Measurements from ENCODE around the gene POU2AF3.

POU2AF3 gene

GRCh38 chr11:111336582-111337256 lies 38.4 kb downstream of the POU2AF3 start:
- DNase-seq (ENCODE audit: low read depth, low spot score) = peak; percentile 51
- Histone ChIP-seq H3K27me3 (ENCODE audit: insufficient read depth, insufficient read length) (no peaks in the 10 kb centered on the region), H3K4me3 (ENCODE audit: insufficient read length, low read depth) (no peak overlapping the region), H3K9me3 (ENCODE audit: insufficient read depth, low read length) (no peaks in the 10 kb centered on the region; the same call in 1 of the 2 replicates), H3K9ac (ENCODE audit: insufficient read length, low read depth) (no peak overlapping the region), H3K36me3 (ENCODE audit: insufficient read depth, insufficient read length, low read length) (no peaks in the 10 kb centered on the region), H3K4me1 (ENCODE audit: insufficient read depth, insufficient read length) (peaks cover 6% of the 10 kb centered on the region)
- no peak for TF ChIP-seq SUZ12 (IDR thresholded peaks at IDR 0.05; ENCODE audit: extremely low read depth, insufficient read depth, insufficient read length)
- no peak for TF ChIP-seq YY1 (IDR thresholded peaks at IDR 0.05; ENCODE audit: insufficient read depth, insufficient read length)
- no peak for TF ChIP-seq ZNF274 (IDR thresholded peaks at IDR 0.05; ENCODE audit: low read depth, low read length)

GRCh38 chr11:111339758-111340388 lies 41.5 kb downstream of the POU2AF3 start:
- DNase-seq (ENCODE audit: low read depth, low spot score) = no peak
- TF ChIP-seq ZNF274 (IDR thresholded peaks at IDR 0.05; ENCODE audit: low read depth, low read length) = no peak
- Histone ChIP-seq H3K9ac (ENCODE audit: insufficient read length, low read depth) (no peak overlapping the region), H3K4me1 (ENCODE audit: insufficient read depth, insufficient read length) (peaks cover 5% of the 10 kb centered on the region), H3K36me3 (ENCODE audit: insufficient read depth, insufficient read length, low read length) (no peaks in the 10 kb centered on the region), H3K9me3 (ENCODE audit: insufficient read depth, low read length) (no peaks in the 10 kb centered on the region; the same call in 1 of the 2 replicates), H3K4me3 (ENCODE audit: insufficient read length, low read depth) (no peak overlapping the region), H3K27me3 (ENCODE audit: insufficient read depth, insufficient read length) (no peaks in the 10 kb centered on the region)

- H3K9me3 ChIP-seq (ENCODE audit: insufficient read depth, low read length) = no peaks in the 10 kb centered on the region; the same call in 1 of the 2 replicates
- H3K36me3 ChIP-seq (ENCODE audit: insufficient read depth, insufficient read length, low read length) = no peaks in the 10 kb centered on the region
- no peak overlapping the region for H3K4me3 ChIP-seq (ENCODE audit: insufficient read length, low read depth)
- H3K4me1 ChIP-seq (ENCODE audit: insufficient read depth, insufficient read length) = peaks cover 1% of the 10 kb centered on the region
- no peaks in the 10 kb centered on the region for H3K27me3 ChIP-seq (ENCODE audit: insufficient read depth, insufficient read length)
- H3K9ac ChIP-seq (ENCODE audit: insufficient read length, low read depth) = no peak overlapping the region
- no peak for DNase-seq (ENCODE audit: low read depth, low spot score)
- TF ChIP-seq SUZ12 (IDR thresholded peaks at IDR 0.05; ENCODE audit: extremely low read depth, insufficient read depth, insufficient read length) (no peak), YY1 (IDR thresholded peaks at IDR 0.05; ENCODE audit: insufficient read depth, insufficient read length) (no peak), ZNF274 (IDR thresholded peaks at IDR 0.05; ENCODE audit: low read depth, low read length) (no peak)
Measured at GRCh38 chr11:111342329-111342728, 44.0 kb downstream of the POU2AF3 start.

- no peak for DNase-seq (ENCODE audit: low read depth, low spot score)
- H3K9ac ChIP-seq (ENCODE audit: insufficient read length, low read depth) = no peak overlapping the region
- no peak for TF ChIP-seq SUZ12 (IDR thresholded peaks at IDR 0.05; ENCODE audit: extremely low read depth, insufficient read depth, insufficient read length)
- no peak for TF ChIP-seq ZNF274 (IDR thresholded peaks at IDR 0.05; ENCODE audit: low read depth, low read length)
- no peak for TF ChIP-seq YY1 (IDR thresholded peaks at IDR 0.05; ENCODE audit: insufficient read depth, insufficient read length)
- H3K36me3 ChIP-seq (ENCODE audit: insufficient read depth, insufficient read length, low read length) = no peaks in the 10 kb centered on the region
- H3K4me1 ChIP-seq (ENCODE audit: insufficient read depth, insufficient read length) = peaks cover 1% of the 10 kb centered on the region
- H3K27me3 ChIP-seq (ENCODE audit: insufficient read depth, insufficient read length) = no peaks in the 10 kb centered on the region
- no peak overlapping the region for H3K4me3 ChIP-seq (ENCODE audit: insufficient read length, low read depth)
- no peaks in the 10 kb centered on the region; the same call in 1 of the 2 replicates for H3K9me3 ChIP-seq (ENCODE audit: insufficient read depth, low read length)
Measured at GRCh38 chr11:111344032-111344431, 45.7 kb downstream of the POU2AF3 start.

DNA sequence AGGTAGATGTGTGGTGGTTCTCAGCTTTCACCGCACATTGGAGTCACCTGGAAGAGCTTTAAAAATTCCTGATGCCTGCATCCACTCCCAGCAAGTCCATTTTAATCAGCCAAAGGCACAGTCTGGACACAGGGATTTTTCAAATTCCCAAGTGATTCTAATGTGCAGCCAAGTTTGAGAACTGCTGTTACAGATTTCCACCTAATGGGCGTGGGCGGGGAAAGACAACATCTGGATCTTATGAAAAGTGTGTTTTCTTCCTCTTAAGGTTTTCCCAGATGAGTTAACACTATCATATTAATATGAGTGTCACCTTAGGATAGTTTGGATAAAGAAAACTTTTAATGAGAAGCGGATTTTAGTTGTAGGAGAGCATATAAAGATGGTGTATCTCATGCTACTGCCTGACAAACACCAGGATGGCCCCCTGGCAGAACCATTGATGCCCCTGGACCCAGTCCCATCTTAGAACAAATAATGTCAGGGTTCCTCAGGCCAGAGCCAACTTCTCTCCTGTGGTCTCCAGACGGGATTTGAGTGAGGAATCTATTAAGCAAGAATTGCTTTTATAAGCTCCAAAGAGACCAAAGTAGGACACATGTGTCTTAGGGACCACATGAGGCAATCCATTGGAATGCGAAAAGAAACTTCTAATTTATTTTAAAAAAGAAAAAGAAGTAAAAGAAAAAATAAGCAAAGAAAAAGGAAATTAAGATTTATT lies 48.8 kb downstream of the POU2AF3 start:
- DNase-seq (ENCODE audit: low read depth, low spot score) = no peak
- Histone ChIP-seq H3K36me3 (ENCODE audit: insufficient read depth, insufficient read length, low read length) (no peaks in the 10 kb centered on the region), H3K9me3 (ENCODE audit: insufficient read depth, low read length) (no peaks in the 10 kb centered on the region), H3K4me3 (ENCODE audit: insufficient read length, low read depth) (no peak overlapping the region), H3K27me3 (ENCODE audit: insufficient read depth, insufficient read length) (no peaks in the 10 kb centered on the region), H3K4me1 (ENCODE audit: insufficient read depth, insufficient read length) (peaks cover 1% of the 10 kb centered on the region), H3K9ac (ENCODE audit: insufficient read length, low read depth) (no peak overlapping the region)
- no peak for TF ChIP-seq YY1 (IDR thresholded peaks at IDR 0.05; ENCODE audit: insufficient read depth, insufficient read length)
- TF ChIP-seq ZNF274 (IDR thresholded peaks at IDR 0.05; ENCODE audit: low read depth, low read length) = no peak
- TF ChIP-seq SUZ12 (IDR thresholded peaks at IDR 0.05; ENCODE audit: extremely low read depth, insufficient read depth, insufficient read length) = no peak

DNA sequence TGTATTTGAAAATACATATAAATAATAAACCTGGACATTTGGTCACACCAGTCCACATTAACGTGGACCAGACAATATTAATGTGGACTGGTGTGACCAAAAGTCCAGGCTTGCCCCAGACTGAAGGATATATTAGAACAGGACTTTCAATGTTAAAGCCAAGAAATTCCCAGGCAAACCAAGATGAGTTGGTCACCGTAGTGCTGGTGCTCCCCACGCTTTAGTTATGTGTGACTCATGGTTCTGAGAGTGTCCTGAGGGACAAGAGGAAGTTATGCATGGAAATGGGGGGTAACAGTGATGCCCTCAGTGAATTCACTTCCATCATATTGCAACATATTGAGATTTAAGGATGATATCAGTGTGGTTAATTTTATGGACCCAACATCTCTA lies 49.4 kb downstream of the POU2AF3 start:
- Histone ChIP-seq H3K27me3 (ENCODE audit: insufficient read depth, insufficient read length) (no peaks in the 10 kb centered on the region), H3K9ac (ENCODE audit: insufficient read length, low read depth) (no peak overlapping the region), H3K9me3 (ENCODE audit: insufficient read depth, low read length) (no peaks in the 10 kb centered on the region), H3K4me3 (ENCODE audit: insufficient read length, low read depth) (no peak overlapping the region), H3K36me3 (ENCODE audit: insufficient read depth, insufficient read length, low read length) (no peaks in the 10 kb centered on the region), H3K4me1 (ENCODE audit: insufficient read depth, insufficient read length) (peaks cover 1% of the 10 kb centered on the region)
- no peak for DNase-seq (ENCODE audit: low read depth, low spot score)
- TF ChIP-seq ZNF274 (IDR thresholded peaks at IDR 0.05; ENCODE audit: low read depth, low read length) (no peak), SUZ12 (IDR thresholded peaks at IDR 0.05; ENCODE audit: extremely low read depth, insufficient read depth, insufficient read length) (no peak), YY1 (IDR thresholded peaks at IDR 0.05; ENCODE audit: insufficient read depth, insufficient read length) (no peak)

DNA sequence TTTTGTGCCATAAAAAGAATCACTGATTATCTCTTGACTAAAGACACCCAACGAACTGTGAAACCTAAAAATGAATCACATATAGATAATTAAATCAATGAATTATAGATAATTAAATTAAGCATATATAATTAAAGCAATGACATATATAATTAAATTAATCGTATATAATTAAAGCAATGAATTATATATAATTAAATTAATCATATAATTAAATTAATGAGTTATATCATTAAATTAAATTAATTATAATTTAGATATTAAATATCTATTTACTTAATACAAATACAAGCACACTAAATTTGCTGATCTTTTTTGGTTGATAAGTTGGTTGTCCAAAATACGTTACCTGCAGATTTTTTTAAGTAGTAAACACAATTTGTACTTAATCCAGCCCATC lies 49.8 kb downstream of the POU2AF3 start:
- no peak for DNase-seq (ENCODE audit: low read depth, low spot score)
- peaks cover 1% of the 10 kb centered on the region for H3K4me1 ChIP-seq (ENCODE audit: insufficient read depth, insufficient read length)
- H3K4me3 ChIP-seq (ENCODE audit: insufficient read length, low read depth) = no peak overlapping the region

More for the DNA sequence above, 49.8 kb downstream of the POU2AF3 start:
- Histone ChIP-seq H3K9ac (ENCODE audit: insufficient read length, low read depth) (no peak overlapping the region), H3K27me3 (ENCODE audit: insufficient read depth, insufficient read length) (no peaks in the 10 kb centered on the region), H3K36me3 (ENCODE audit: insufficient read depth, insufficient read length, low read length) (no peaks in the 10 kb centered on the region), H3K9me3 (ENCODE audit: insufficient read depth, low read length) (no peaks in the 10 kb centered on the region)
- TF ChIP-seq YY1 (IDR thresholded peaks at IDR 0.05; ENCODE audit: insufficient read depth, insufficient read length) (no peak), ZNF274 (IDR thresholded peaks at IDR 0.05; ENCODE audit: low read depth, low read length) (no peak), SUZ12 (IDR thresholded peaks at IDR 0.05; ENCODE audit: extremely low read depth, insufficient read depth, insufficient read length) (no peak)
